GM12892 (cell line): ENCODE measurements around the gene AGAP9. TPM values are rescaled to one million over a fixed set of nuclear protein-coding genes. Genes with fewer than 3 reads are reported as not detected.
A peak's percentile ranks its signal among the peaks of the same experiment; 100 is the strongest.
"Not testable (repeated sequence)": the region's sequence is repeated elsewhere in the genome, so short reads cannot be mapped to it uniquely, and the experiment has no call there.

Experiments used
- DNase-seq: peaks from one replicate; pipeline ENCODE4 v3.0.0; 2011; ENCODE audit not compliant: insufficient read length
- FAIRE-seq: peaks from 2 replicates; lab custom pipeline; 2011; peaks lifted over from hg19 to GRCh38; lab: Jason Lieb, UNC
- POLR2A ChIP-seq: IDR thresholded peaks from 2 replicates; pipeline ENCODE4 v1.6.1; 2011; ENCODE audit warnings: low read depth, low read length, control low read depth
- POLR2AphosphoS5 ChIP-seq: IDR thresholded peaks from 2 replicates; pipeline ENCODE4 v1.6.1; 2011; ENCODE audit warnings: low read depth, low read length, control low read depth
- TAF1 ChIP-seq: IDR thresholded peaks from 2 replicates; pipeline ENCODE4 v1.6.1; 2011; ENCODE audit warnings: low read depth, mild to moderate bottlenecking, control low read depth, low read length, borderline replicate concordance
- polyA plus RNA-seq: library from polyadenylated mRNA; unstranded; fragments of >200 nt; gene quantifications from one replicate; pipeline ENCODE4 v1.2.1, GENCODE V29; 2012; ENCODE audit warnings: missing spikeins, inconsistent platforms; ENCODE audit not compliant: missing spikeins

Gene AGAP9
- 3.9 TPM for polyA plus RNA-seq

GRCh38 chr10:47523475-47523874 lies at the start of gene AGAP9:
Gene AGAP9 (minus strand): TSS chr10:47523638. CDS start chr10:47523526, 112 bp downstream.
- not testable (repeated sequence) for FAIRE-seq, DNase-seq

DNA sequence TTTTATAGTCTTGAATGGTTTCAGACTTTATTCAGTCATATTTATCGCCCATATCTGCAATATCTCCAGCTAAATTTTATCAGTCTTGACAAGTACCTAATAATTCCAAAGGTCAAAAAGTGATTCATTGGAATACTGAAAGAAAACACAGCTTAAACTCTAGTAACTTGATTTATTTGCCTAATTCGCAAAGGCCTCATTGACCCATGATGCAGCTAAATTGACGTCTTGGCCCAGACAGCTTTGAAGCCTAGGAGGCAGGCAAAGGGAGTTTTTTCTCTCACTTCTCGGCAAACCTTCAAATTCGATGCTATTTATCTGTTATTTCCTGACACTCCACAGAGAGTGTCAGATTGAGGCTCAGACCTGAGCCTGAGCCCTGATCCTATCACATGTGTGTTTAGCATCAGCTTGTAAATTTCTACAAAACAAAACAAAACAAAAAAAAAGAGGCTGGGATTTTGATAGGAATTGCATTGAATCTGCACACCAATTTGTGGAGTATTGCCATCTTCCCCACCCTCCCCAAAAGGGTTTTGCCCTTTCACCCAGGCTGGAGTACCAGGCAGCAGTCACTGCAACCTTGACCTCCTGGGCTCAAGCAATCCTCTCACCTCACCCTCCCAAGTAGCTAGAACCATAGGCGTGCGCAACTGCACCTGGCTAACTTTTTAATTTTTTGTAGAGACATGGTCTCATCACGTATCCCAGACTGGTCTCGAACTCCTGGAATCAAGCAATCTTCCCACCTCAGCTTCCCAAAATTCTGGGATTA lies 47.9 kb upstream of the AGAP9 start:
- DNase-seq, FAIRE-seq: not testable (repeated sequence)

GRCh38 chr10:47566757-47567156 lies 43.3 kb upstream of the AGAP9 start:
- not testable (repeated sequence) for DNase-seq, FAIRE-seq

GRCh38 chr10:47566108-47566699 lies 42.8 kb upstream of the AGAP9 start:
- not testable (repeated sequence) for FAIRE-seq, DNase-seq

DNA sequence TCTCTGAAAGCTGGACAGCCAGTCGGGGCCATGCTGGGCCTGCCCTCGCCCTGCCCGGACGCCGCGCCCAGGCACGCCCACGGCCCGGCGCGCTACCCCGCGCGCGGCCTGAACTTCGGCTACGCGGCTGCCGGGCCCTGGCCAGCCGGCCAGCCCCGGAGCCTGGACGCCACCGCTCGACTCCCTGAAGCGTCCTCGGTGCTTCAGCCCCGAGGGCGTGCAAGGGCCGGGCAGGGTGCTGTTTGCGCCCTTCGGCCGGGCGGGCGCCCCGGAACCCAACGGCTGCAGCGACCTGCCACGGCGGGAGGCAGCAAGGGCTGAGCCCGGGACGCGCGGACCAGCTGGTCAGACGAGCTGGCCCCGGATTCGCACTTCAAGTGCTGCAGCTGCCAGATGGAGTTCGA lies 42.1 kb upstream of the AGAP9 start:
- not testable (repeated sequence) for DNase-seq, FAIRE-seq

GRCh38 chr10:47564953-47565352 lies 41.5 kb upstream of the AGAP9 start:
- FAIRE-seq, DNase-seq: not testable (repeated sequence)

- not testable (repeated sequence) for FAIRE-seq, DNase-seq
Measured at GRCh38 chr10:47564318-47564717, 40.9 kb upstream of the AGAP9 start.

GRCh38 chr10:47560452-47560851 lies 37.0 kb upstream of the AGAP9 start:
- FAIRE-seq, DNase-seq: not testable (repeated sequence)

- DNase-seq, FAIRE-seq: not testable (repeated sequence)
Measured at GRCh38 chr10:47559718-47560308, 36.4 kb upstream of the AGAP9 start.

DNA sequence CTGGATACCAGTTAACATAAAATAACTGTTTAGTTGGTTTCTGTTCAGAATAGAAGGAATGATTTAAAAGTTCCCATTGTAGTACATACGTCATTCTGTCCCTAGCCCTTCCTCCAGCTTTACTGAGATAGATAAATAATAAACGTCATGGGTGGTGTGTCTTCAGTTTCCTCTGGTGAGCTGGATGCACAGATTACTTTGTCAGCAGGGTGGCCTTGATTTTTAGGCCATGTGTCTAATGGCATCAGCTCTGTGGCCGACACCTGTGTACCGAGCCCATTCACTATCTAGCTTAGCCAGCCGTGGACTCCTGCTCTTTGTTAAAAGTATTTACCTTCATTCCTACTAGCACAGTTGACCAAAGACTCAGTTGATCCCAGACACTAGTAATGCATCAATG lies 34.7 kb upstream of the AGAP9 start:
- not testable (repeated sequence) for DNase-seq, FAIRE-seq

DNA sequence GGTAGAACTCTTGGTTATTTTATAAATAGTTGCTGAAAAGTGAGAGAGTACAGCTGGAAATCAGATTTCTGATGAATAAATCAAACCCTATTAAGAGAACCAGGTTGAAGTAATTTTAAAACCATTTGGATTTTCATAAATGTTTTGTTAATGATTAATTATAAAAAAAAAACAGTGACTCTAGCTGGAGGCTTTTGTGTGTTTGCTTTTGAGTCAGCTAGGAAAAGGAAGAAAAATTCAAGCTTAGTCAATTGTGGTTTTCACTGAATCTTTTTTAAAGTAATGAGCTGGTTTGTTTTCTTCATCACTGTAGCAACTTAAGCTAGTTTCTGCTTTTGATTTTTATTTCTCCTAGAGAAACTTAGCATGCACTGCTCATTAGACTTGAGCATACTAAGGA lies 34.2 kb upstream of the AGAP9 start:
- not testable (repeated sequence) for DNase-seq, FAIRE-seq

DNA sequence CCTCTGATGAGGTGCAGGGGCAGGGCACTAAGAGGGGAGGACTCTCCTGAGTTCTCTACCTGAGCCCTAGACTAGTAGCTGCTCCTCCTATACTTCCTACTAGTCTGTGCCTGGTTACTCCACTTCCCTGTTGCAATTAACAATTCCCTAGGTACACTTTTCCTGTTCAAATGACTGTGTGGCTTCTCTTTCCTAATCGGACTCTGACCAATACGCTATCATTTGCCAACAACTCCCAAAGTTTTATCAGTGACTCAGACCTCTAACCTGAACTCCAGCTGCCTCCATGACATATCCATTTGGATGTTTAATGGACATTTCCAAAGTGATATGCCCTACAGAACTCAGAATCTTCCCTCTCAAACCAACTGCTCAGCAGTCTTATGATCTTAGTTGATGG lies 31.9 kb upstream of the AGAP9 start:
- not testable (repeated sequence) for DNase-seq, FAIRE-seq

DNA sequence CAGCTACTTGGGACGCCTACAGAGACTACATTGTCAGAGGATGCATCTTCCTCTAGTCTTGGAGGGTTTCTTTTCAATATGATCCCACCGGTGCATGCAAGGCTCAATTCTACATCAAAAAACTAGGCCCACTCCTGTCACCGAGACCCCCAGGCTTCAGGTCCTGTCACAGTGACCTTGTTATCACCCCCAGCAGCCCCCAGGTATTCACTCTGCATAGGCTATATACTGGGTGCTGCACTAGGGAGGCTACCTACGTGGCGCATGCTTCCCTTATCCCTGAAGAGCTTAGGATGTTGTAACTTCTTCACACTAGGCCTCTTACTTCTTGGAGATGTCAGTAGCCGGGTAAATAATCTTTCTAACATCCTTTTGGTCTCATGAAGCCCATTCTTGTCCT lies 31.1 kb upstream of the AGAP9 start:
- not testable (repeated sequence) for FAIRE-seq, DNase-seq

GRCh38 chr10:47553860-47554247 lies 30.4 kb upstream of the AGAP9 start:
- FAIRE-seq, DNase-seq: not testable (repeated sequence)

GRCh38 chr10:47553214-47553859 lies 29.9 kb upstream of the AGAP9 start:
- peak; percentile 10 for DNase-seq
- FAIRE-seq: not testable (repeated sequence)
- TF ChIP-seq POLR2AphosphoS5: peak; percentile 66; the same call in 1 of the 2 replicates
- peak; percentile 61; the same call in 1 of the 2 replicates for TF ChIP-seq TAF1
- TF ChIP-seq POLR2A: peak; percentile 76; the same call in 1 of the 2 replicates

GRCh38 chr10:47552719-47553118 lies 29.3 kb upstream of the AGAP9 start:
- not testable (repeated sequence) for FAIRE-seq, DNase-seq

DNA sequence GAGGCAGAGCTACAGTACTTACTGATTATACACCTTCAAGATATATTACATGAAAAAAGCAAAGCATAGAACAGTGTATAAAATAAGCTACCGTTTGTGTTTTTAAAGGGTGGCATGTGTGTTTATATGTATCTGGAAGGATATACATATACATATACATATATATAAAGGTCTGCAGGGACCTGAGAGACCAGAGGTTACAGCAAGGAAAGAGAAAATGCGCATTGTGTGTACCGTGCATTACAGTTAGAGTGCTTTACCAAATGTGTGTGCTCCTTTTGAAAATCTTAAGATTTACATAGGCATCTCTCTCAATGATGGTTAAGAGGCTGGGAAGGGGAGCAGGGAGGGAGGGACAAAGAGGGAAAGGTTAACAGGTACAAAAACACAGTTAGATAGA lies 23.8 kb upstream of the AGAP9 start:
- not testable (repeated sequence) for FAIRE-seq

GRCh38 chr10:47536430-47536829 lies 13.0 kb upstream of the AGAP9 start:
- FAIRE-seq, DNase-seq: not testable (repeated sequence)

More for the DNA sequence above, 23.8 kb upstream of the AGAP9 start:
- not testable (repeated sequence) for DNase-seq

DNA sequence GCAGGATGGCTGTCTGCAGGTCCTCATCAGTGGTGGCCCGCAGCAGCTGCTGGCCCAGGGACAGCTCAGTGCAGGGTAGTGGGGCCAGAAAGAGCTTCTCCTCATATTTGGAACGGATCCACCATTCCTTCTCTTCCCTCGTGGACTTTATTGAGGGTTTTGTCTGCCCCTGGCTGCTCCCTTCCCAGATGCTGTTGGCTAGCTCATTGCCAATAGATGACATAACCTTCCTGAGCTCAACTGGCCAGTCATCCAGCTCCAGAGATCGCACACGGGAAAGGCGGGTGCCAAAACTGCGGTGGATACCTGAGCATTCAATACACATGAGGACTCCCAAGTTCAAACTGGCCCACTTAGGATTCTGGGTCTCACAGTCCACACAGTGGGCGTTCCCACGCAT lies 21.1 kb downstream of the AGAP9 start:
- DNase-seq, FAIRE-seq: not testable (repeated sequence)
